GM19452 (cell line): ENCODE data around the gene RAB3GAP2.
"Not testable (repeated sequence)": the region's sequence is repeated elsewhere in the genome, so short reads cannot be mapped to it uniquely, and the experiment has no call there.

Source experiments
- ATAC-seq: cut with Tn5 transposase; IDR thresholded peaks from one replicate; pipeline ENCODE4 v1.9.1; 2021; ENCODE audit not compliant: unreplicated experiment

Gene RAB3GAP2

DNA sequence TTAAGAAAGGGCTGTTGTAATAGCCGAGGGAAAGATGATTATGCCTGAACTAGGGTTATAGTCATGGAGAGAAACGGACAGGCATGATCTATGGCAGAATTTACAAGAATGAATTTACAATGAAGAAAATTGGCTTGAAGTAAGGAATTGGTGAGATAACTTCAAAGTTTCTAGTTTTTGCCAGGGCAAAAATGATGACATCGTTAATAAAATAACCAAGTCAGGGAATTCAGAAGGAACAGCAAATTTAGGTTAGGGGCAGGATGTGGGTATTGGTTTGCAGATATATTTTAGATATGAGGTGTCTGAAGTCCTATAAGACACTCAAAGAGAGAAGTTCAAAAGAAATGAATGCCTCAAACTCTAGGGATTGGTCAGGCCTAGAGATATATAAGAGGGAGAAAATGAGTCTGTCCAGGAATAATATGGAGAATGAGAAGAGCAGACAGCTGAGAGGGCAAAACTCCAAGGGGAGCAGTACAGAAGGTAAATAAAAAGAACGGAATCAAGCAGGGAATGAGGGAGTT is 115.6 kb downstream of the RAB3GAP2 start:
- ATAC-seq: no peak

DNA sequence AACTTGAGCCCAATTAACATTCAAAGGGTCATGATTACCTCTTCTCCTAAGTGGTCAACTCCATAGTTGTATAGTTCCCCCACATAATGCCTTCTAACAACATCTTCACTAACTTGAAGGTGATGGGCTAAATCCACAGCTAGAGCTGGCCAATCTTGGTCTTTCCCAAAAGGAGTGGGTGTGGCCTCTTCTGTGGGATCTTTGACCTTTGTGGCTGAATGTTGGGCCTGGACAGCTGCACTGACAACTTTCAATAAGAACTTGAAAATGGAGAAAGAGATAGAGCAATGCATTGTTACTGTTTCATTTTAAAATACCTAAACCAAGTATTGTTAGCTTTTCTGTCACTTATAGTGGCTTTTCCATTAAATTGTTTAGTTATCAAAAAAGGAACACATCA is 119.1 kb downstream of the RAB3GAP2 start:
- ATAC-seq: no peak

DNA sequence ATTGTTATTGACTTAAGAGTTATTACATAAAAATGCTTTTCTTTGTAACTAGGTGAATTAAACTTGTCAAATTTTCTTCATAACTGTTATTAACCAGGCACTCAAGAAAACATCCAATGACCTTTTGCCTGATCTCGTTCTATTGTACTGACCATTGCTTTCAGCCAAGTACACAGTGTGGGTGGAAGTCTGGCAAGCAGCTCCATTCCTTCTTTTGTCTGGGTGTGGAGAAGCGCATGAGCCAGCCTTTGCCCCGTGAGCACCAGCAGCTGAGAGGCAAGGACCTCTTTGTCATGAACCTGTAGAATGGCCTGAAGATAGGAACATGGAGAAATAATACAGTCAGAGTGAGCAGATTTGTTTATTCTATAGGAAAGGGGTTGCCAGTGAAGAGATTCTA is 120.8 kb downstream of the RAB3GAP2 start:
- no peak for ATAC-seq

GRCh38 chr1:220149742-220150141 is 122.5 kb downstream of the RAB3GAP2 start:
- no peak for ATAC-seq

DNA sequence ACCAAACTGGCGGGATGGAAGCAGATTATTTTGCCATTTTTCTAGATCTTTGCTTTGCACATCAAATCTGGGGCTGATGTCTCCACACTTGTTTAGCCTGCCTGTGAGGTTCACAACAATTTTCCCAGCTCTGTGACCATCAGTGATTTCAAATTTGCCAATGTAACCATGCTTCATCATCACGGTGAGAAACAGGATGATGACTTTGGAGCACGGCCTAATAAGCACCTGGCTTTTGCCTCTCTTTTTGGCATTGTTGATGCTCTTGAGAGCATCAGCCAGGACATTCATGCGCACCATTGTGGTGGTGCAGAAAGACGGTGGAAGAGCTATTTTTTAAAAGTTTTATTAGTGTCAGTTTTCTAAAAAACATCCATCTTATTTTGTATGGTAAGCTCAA is 128.2 kb downstream of the RAB3GAP2 start:
- no peak for ATAC-seq

DNA sequence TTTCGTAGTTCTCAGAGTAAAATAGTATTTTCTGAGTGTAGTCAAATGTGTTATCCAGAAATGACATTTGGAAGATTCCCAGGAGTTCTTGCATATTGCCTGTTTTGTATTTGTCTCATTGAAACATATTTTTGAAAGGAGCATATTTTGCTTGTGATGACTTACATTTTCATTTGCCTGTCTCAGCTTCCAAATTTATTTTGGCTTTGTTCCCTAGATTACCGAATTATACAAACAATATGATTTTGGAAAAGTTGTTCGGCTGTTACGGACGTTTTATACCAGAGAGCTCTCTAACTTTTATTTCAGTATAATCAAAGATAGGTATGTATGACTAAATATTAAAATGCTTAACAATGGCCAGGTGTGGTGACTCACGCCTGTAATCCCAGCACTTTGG is 132.3 kb downstream of the RAB3GAP2 start:
- no peak for ATAC-seq

GRCh38 chr1:220137019-220137786 is 135.1 kb downstream of the RAB3GAP2 start:
- no peak for ATAC-seq

GRCh38 chr1:220135755-220136154 is 136.5 kb downstream of the RAB3GAP2 start:
- ATAC-seq: no peak

DNA sequence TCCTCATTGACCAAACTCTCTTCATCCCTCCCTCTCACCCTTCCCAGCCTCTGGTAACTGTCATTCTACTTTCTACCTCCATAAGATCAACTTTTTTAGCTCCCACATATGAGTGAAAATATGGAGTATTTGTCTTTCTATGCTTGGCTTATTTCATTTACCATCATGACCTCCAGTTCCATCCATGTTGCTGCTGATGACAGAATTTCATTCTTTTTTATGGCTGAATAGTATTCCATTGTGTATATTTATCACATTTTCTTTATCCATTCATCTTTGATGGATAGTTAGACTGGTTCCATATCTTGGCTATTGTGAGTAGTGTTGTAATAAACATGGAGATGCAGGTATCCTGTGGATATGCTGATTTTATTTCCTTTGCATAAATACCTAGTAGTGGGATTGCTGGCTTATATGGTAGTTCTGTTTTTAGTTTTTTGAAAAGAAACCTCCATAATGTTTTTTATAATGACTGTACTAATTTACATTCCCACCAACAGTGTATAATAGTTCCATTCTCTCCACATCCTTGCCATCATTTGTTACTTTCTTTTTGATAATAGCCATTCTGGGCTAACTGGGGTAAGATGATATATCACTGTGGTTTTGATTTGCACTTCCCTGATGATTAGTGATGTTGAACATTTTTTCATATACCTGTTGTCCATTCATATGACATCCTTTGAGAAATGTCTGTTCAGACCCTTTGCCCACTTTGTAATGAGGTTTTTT is 142.6 kb downstream of the RAB3GAP2 start:
- ATAC-seq: no peak

DNA sequence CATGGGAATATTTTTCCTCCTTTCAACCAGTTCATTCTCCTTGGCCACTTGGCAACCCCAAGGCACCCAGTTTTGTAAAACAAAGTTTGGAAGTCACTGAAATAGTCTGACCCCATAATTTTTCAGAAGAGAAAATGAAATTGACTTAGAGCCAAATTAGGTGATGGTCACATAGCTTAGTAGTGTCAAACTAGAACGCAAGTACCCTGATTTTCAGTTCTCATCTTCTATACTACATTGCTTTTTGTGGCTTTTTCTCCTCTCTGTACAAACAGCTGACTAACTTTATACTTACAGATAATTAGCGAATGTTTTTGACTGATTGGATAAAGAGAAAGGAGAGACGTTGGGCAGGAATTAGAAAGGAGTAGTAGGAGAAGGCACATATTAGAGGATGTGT is 145.2 kb downstream of the RAB3GAP2 start:
- no peak for ATAC-seq

- ATAC-seq: no peak
Measured at GRCh38 chr1:220124542-220124941, 147.7 kb downstream of the RAB3GAP2 start.

DNA sequence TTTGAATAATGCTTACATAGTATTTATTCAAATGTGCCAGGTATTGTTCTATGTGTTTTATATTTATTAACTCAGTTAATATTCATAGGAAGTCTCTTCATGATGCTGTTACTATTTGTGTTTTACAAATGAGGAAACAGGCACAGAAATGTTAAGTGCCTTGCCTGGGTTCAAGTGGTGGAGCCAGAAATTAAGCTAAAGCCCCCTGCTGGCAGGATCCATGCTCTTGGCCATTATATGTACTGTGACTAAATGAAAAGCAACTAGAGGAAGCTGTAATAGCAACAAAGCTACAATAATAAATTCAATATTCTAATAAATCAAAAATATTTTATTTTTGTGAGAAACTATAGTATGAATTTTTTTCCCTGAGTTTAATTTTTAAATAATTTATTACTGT is 148.4 kb downstream of the RAB3GAP2 start:
- ATAC-seq: no peak

DNA sequence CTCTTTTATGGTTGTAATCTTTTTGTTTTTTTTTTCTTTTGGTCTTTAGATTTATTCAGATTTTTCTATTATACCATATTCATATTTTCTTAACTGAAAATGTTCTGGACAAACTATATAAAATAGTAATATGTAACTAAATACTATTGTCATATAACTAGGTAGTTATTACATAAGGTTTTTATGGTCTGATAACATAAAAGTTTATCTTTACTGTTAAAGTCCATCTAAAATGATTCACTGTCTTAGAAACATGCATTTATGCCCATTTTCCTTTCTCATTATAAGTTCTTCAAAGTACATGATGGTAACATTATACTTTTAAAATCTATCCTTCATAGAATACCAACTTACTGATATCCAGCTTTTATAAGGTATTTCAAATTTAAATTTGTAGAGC is 149.2 kb downstream of the RAB3GAP2 start:
- ATAC-seq: no peak

- ATAC-seq: no peak
Measured at GRCh38 chr1:220121791-220122530, 150.3 kb downstream of the RAB3GAP2 start.

DNA sequence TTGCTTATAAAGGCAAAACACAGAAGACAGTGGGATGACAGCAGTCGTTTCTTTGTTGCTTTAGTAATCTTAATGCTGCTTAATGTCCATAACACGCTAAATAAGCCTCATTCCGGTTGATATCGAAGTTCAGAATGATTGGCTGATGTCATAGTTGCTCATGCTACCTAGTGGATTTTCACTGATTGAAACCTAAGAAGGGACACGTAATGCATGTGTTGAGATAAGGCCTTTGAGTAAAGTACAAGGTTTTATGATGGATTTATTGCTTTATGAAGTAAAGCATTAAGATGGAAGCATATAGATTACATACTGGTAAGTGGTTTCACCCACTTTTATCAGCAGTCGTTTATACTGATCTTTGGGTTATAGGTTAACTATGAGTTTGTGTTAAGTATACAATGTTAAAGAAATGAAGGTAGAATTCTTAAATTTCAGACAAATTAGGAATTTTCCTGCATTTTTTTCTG is 153.2 kb downstream of the RAB3GAP2 start:
- no peak for ATAC-seq

DNA sequence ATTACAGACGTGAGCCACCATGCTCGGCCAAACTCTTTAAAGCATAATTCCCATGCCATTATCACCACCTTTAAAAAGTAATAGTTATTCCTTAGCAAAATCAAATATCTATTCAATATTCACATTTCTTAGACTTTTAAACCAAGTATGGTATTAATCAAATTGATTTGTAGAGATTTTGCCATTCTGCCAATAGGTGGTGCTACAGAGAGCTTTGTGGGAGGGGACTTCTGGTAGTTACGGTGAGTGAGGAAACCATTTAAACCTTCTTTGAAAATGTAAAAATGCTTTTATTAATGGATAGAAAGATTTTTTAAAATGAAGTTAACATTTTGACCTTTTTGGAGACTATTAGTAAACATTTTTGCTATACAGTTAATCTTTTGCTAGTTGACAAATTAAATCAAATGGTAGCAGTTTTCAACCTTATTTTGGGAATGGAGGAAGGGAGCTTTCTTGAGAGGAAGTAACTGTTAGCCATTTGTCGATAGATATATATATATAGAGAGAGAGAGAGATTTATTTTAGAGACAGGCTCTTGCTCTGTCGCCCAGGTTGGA is 159.0 kb downstream of the RAB3GAP2 start:
- ATAC-seq: no peak

DNA sequence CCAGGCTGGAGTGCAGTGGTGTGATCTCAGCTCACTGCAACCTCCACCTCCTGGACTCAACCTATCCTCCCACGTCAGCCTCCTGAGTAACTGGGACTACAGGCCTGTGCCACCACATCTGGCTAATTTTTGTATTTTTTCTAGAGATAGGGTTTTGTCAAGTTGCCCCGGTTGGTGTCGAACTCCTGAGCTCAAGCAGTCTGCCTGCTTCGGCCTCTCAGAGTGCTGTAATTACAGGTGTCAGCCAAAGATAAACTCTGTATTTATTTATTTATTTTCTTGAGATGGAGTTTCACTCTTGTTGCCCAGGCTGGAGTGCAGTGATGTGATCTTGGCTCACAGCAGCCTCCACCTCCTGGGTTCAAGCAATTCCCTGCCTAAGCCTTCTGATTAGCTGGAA is 159.7 kb downstream of the RAB3GAP2 start:
- not testable (repeated sequence) for ATAC-seq

DNA sequence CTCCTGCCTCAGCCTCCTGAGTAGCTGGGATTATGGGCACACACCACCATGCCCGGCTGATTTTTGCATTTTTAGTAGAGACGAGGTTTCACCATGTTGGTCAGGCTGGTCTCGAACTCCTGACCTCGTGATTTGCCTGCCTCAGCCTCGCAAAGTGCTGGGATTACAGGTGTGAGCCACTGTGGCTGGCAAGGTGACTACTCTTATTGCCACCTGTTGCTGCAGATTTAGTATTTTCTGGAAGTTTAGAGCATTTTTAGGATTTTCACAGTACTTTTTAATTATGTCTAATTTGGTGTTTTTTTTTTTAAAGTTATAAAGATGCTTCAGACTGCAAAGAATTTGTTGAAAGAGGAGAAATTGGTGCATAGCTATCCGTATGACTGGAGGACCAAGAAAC is 161.8 kb downstream of the RAB3GAP2 start:
- not testable (repeated sequence) for ATAC-seq

DNA sequence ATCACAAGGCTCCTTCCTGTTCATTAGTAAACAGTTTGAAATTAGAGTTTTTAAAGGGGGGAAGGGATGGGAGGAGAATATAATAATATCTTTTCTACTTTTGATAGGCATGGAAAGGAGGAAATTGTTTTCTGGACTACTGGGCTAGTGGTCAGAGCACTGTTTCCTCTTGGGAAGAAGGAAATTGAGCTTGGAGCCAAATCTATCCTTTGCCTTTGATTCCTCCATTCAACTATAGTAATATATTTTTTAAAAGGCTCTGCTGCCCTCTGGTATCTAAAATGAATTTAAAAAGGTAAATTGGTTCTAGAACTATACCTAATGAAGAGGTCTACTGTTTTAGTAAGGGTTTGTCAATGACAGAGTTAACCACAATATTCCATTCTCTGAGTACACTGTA is 172.4 kb downstream of the RAB3GAP2 start:
- no peak for ATAC-seq
